T-helper 1 cell (primary cell): ENCODE measurements around the gene HTR3B.
"Not testable (repeated sequence)": the region's sequence is repeated elsewhere in the genome, so short reads cannot be mapped to it uniquely, and the experiment has no call there.

Source experiments
- DNase-seq, 5 donors: peaks; one replicate each; pipeline ENCODE4 v3.0.0-alpha.2; 2012 to 2020
- total RNA-seq, 4 donors: gene quantifications; one replicate each; lab custom pipeline; 2026; lab: John Stamatoyannopoulos, UW

Gene HTR3B
- total RNA-seq, result 0 to 0.27 (median 0) reads per million in 4 donors

- DNase-seq, result no peak
Measured at GRCh38 chr11:113904379-113905101, at the start of gene HTR3B. Gene HTR3B (plus strand): TSS chr11:113904796. CDS start chr11:113904934, 138 bp downstream.

GRCh38 chr11:113855803-113856202 lies 48.8 kb upstream of the HTR3B start:
- no peak for DNase-seq

GRCh38 chr11:113856966-113857759 lies 47.4 kb upstream of the HTR3B start:
- DNase-seq, result no peak

- peak in 1 of 5 donors; percentile 33 for DNase-seq
Measured at GRCh38 chr11:113859665-113860064, 44.9 kb upstream of the HTR3B start.

- peak in 1 of 5 donors; percentile 36 for DNase-seq
Measured at GRCh38 chr11:113862435-113862834, 42.2 kb upstream of the HTR3B start.

GRCh38 chr11:113864410-113864809 lies 40.2 kb upstream of the HTR3B start:
- DNase-seq, result no peak

GRCh38 chr11:113865873-113866272 lies 38.7 kb upstream of the HTR3B start:
- DNase-seq, result no peak

- no peak for DNase-seq
Measured at GRCh38 chr11:113867843-113868503, 36.6 kb upstream of the HTR3B start.

GRCh38 chr11:113871336-113871735 lies 33.3 kb upstream of the HTR3B start:
- DNase-seq, result no peak

- DNase-seq, result no peak
Measured at GRCh38 chr11:113873236-113873626, 31.4 kb upstream of the HTR3B start.

- no peak for DNase-seq
Measured at GRCh38 chr11:113874096-113874495, 30.5 kb upstream of the HTR3B start.

GRCh38 chr11:113874581-113875233 lies 29.9 kb upstream of the HTR3B start:
- no peak for DNase-seq

GRCh38 chr11:113875234-113876073 lies 29.1 kb upstream of the HTR3B start, which contains the start of gene USP28:
Gene USP28 (minus strand): TSS chr11:113875572. CDS start chr11:113875501, 71 bp downstream.
- DNase-seq, result peak; percentile 61 to 88 (median 64)

- DNase-seq, result no peak
Measured at GRCh38 chr11:113876074-113876797, 28.4 kb upstream of the HTR3B start.

GRCh38 chr11:113876798-113877669 lies 27.6 kb upstream of the HTR3B start:
- DNase-seq, result no peak

GRCh38 chr11:113877670-113878055 lies 26.9 kb upstream of the HTR3B start:
- DNase-seq, result peak in 1 of 5 donors; percentile 11

GRCh38 chr11:113879446-113879845 lies 25.1 kb upstream of the HTR3B start:
- DNase-seq, result not testable (repeated sequence)

- DNase-seq, result no peak
Measured at GRCh38 chr11:113880971-113881370, 23.6 kb upstream of the HTR3B start.

- no peak for DNase-seq
Measured at GRCh38 chr11:113881856-113882255, 22.7 kb upstream of the HTR3B start.

- DNase-seq, result no peak
Measured at GRCh38 chr11:113884361-113884836, 20.2 kb upstream of the HTR3B start.
